OCI-LY7 (cell line): ENCODE data around the gene VSIG1.

ENCODE experiments used
- EZH2phosphoT487 ChIP-seq: fragments of 200-600 bp; sonication (generic); IDR thresholded peaks from 2 replicates; pipeline ENCODE4 v1.6.1; 2018; ENCODE audit warnings: low read depth, borderline replicate concordance, mild to moderate bottlenecking, mixed run types, antibody characterized with exemption, low read length, moderate library complexity, mixed read lengths
- TF ChIP-seq, protein P1 (sequence below): fragments of 200-600 bp; sonication (generic); conservative IDR thresholded peaks from 2 replicates; pipeline ENCODE4 v1.5.1; 2014; ENCODE audit warnings: mild to moderate bottlenecking, antibody characterized with exemption, low read length, moderate library complexity, mixed read lengths

DNA sequence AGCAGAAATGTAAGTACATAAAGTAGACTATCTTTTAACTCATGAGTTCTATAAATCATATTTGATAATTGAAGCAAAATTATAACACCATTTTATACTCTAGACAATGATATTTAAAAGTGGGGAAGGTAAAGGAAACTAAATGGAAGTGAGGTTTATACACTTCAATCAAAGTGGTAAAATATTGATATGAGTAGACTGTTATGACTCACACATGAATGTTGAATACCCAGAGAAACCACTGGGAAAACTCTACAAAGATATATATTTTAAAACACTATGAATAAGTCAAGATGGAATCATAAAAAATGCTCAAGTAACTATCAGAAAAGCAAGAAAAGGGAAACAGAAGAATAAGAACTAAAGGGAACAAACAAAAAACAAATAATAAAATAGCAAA, 8.4 kb downstream of the VSIG1 start:
- TF ChIP-seq, protein P1, sequence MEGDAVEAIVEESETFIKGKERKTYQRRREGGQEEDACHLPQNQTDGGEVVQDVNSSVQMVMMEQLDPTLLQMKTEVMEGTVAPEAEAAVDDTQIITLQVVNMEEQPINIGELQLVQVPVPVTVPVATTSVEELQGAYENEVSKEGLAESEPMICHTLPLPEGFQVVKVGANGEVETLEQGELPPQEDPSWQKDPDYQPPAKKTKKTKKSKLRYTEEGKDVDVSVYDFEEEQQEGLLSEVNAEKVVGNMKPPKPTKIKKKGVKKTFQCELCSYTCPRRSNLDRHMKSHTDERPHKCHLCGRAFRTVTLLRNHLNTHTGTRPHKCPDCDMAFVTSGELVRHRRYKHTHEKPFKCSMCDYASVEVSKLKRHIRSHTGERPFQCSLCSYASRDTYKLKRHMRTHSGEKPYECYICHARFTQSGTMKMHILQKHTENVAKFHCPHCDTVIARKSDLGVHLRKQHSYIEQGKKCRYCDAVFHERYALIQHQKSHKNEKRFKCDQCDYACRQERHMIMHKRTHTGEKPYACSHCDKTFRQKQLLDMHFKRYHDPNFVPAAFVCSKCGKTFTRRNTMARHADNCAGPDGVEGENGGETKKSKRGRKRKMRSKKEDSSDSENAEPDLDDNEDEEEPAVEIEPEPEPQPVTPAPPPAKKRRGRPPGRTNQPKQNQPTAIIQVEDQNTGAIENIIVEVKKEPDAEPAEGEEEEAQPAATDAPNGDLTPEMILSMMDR, result no peak
- no peak for TF ChIP-seq EZH2phosphoT487
